ENCODE data around the gene GSTA3. TPM values are rescaled to one million over a fixed set of nuclear protein-coding genes. Genes with fewer than 3 reads are reported as not detected.

GSTA3 gene
- total and polyA plus RNA-seq, 2 of the 13 experiments (the other 11 are each of a cell fraction or from before 2014, with no cell fraction given): not detected

DNA sequence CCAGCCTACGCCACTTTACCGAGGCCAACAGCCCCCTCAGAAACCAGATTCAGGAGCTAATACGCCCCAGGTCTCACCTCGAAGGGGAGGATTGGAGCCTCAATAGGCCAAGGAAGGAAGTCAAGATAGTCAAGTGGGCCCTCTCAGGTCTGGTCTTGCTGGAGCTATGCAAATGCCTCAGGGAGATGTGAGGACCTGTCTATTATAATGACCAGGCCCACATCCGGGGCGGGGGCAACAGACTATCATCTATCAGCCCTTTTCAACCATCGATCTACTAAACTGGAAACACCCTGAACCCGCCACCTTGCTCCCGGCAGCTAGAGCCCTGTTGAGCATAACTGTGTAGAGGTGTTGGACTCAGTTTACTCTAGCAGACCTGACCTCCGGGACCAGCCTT lies 12.7 kb upstream of the GSTA3 start:
- no peak overlapping the region for H3K4me2 ChIP-seq (ENCODE audit: low read depth, low read length)
- CTCF ChIA-PET (ENCODE audit: low intra/inter-chr PET ratio, low total read pairs): no interaction called here
- H3K9me3 ChIP-seq (ENCODE audit: low read length): no peaks in the 10 kb centered on the region
- H3K27me3 ChIP-seq (ENCODE audit: control insufficient read depth in 1 of 2, insufficient read depth in 2 of 2, low read length in 2 of 2): no peaks in the 10 kb centered on the region; a peak in 2 of 5 replicates
- ATAC-seq (no peak), DNase-seq (ENCODE audit: low spot score) (no peak), FAIRE-seq (no peak)
- in situ Hi-C loops (cut with HindIII; ENCODE audit: extremely low pct_ligation_motif_present, low pct_unique_long_range_greater_than_20kb) (no loop called here), intact Hi-C loops (cut with micrococcal nuclease; ENCODE audit: unreplicated experiment) (no loop called here)
- H3K27ac ChIP-seq (ENCODE audit: extremely low read length, insufficient read depth, low read length): no peak overlapping the region
- H3K4me1 ChIP-seq (ENCODE audit: insufficient read depth, low read length): peaks cover 35% of the 10 kb centered on the region
- H2AFZ ChIP-seq (ENCODE audit: low read length): no peak overlapping the region
- POLR2A ChIA-PET: no interaction called here
- no peak overlapping the region for H3K4me3 ChIP-seq (replicated peaks in 1 of 3; ENCODE audit: insufficient read depth in 1 of 3, low read depth in 2 of 3, low read length in 3 of 3)
- no peaks in the 10 kb centered on the region for H3K36me3 ChIP-seq (replicated peaks in 1 of 2; ENCODE audit: control insufficient read depth in 1 of 2, insufficient read depth in 2 of 2, low read length in 2 of 2)
- H4K20me1 ChIP-seq (ENCODE audit: insufficient read depth, low read length): no peaks in the 10 kb centered on the region
- no TSS peak for BruUV-seq (replicated peaks)
- WGBS (ENCODE audit: low lambda C conversion rate): 83% methylated on average over 10 of the region's 10 CpGs
- H3K9ac ChIP-seq (ENCODE audit: insufficient read depth, low read depth, low read length): no peak overlapping the region
- no peaks in the 10 kb centered on the region for H3K79me2 ChIP-seq (ENCODE audit: insufficient read depth, low read length)
- TF ChIP-seq, protein P1, sequence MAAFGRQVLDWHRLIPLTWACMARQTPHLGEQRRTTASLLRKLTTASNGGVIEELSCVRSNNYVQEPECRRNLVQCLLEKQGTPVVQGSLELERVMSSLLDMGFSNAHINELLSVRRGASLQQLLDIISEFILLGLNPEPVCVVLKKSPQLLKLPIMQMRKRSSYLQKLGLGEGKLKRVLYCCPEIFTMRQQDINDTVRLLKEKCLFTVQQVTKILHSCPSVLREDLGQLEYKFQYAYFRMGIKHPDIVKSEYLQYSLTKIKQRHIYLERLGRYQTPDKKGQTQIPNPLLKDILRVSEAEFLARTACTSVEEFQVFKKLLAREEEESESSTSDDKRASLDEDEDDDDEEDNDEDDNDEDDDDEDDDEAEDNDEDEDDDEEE (CRISPR knock-in tag; IDR thresholded peaks at IDR 0.05): no peak
- TF ChIP-seq, protein P2, sequence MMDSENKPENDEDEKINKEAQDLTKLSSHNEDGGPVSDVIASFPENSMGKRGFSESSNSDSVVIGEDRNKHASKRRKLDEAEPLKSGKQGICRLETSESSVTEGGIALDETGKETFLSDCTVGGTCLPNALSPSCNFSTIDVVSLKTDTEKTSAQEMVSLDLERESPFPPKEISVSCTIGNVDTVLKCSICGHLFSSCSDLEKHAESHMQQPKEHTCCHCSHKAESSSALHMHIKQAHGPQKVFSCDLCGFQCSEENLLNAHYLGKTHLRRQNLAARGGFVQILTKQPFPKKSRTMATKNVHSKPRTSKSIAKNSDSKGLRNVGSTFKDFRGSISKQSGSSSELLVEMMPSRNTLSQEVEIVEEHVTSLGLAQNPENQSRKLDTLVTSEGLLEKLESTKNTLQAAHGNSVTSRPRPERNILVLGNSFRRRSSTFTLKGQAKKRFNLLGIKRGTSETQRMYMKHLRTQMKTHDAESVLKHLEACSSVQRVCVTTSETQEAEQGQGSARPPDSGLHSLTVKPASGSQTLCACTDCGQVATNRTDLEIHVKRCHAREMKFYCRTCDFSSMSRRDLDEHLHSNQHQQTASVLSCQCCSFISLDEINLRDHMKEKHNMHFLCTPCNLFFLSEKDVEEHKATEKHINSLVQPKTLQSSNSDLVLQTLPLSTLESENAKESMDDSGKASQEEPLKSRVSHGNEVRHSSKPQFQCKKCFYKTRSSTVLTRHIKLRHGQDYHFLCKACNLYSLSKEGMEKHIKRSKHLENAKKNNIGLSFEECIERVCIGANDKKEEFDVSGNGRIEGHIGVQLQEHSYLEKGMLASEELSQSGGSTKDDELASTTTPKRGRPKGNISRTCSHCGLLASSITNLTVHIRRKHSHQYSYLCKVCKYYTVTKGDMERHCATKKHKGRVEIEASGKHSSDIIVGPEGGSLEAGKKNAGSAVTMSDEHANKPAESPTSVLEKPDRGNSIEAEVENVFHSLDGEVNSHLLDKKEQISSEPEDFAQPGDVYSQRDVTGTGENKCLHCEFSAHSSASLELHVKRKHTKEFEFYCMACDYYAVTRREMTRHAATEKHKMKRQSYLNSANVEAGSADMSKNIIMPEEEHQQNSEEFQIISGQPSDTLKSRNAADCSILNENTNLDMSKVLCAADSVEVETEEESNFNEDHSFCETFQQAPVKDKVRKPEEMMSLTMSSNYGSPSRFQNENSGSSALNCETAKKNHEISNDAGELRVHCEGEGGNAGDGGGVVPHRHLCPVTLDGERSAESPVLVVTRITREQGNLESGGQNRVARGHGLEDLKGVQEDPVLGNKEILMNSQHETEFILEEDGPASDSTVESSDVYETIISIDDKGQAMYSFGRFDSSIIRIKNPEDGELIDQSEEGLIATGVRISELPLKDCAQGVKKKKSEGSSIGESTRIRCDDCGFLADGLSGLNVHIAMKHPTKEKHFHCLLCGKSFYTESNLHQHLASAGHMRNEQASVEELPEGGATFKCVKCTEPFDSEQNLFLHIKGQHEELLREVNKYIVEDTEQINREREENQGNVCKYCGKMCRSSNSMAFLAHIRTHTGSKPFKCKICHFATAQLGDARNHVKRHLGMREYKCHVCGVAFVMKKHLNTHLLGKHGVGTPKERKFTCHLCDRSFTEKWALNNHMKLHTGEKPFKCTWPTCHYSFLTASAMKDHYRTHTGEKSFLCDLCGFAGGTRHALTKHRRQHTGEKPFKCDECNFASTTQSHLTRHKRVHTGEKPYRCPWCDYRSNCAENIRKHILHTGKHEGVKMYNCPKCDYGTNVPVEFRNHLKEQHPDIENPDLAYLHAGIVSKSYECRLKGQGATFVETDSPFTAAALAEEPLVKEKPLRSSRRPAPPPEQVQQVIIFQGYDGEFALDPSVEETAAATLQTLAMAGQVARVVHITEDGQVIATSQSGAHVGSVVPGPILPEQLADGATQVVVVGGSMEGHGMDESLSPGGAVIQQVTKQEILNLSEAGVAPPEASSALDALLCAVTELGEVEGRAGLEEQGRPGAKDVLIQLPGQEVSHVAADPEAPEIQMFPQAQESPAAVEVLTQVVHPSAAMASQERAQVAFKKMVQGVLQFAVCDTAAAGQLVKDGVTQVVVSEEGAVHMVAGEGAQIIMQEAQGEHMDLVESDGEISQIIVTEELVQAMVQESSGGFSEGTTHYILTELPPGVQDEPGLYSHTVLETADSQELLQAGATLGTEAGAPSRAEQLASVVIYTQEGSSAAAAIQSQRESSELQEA (CRISPR knock-in tag; IDR thresholded peaks at IDR 0.05; ENCODE audit: not compliant biosample characterization): no peak
- no peak for TF ChIP-seq ZNF33B (CRISPR knock-in tag; IDR thresholded peaks at IDR 0.05)
- TF ChIP-seq NONO (IDR thresholded peaks at IDR 0.05): no peak
- TF ChIP-seq NONO (CRISPR knock-in tag; conservative IDR thresholded peaks at IDR 0.05): no peak
- TF ChIP-seq, protein P3, sequence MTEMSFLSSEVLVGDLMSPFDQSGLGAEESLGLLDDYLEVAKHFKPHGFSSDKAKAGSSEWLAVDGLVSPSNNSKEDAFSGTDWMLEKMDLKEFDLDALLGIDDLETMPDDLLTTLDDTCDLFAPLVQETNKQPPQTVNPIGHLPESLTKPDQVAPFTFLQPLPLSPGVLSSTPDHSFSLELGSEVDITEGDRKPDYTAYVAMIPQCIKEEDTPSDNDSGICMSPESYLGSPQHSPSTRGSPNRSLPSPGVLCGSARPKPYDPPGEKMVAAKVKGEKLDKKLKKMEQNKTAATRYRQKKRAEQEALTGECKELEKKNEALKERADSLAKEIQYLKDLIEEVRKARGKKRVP (CRISPR knock-in tag; IDR thresholded peaks at IDR 0.05): no peak

Data from HepG2 (cell line).